HepG2 (cell line): ENCODE measurements around the gene SIGLEC7.

Experiments used
- BHLHE40 ChIP-seq: IDR thresholded peaks from 2 replicates; pipeline ENCODE4 v1.6.1; 2011; ENCODE audit warnings: low read length, improper control_type of control experiment
- BRCA1 ChIP-seq: sonication (generic); formaldehyde crosslinking; IDR thresholded peaks from 2 replicates; pipeline ENCODE4 v1.4.0; 2020; ENCODE audit warnings: missing genetic modification reagents
- CEBPB ChIP-seq: IDR thresholded peaks from 2 replicates; pipeline ENCODE4 v1.6.1; 2011; ENCODE audit warnings: low read depth, low read length, improper control_type of control experiment, borderline replicate concordance
- DDIT3 ChIP-seq: sonication (generic); formaldehyde crosslinking; IDR thresholded peaks from 2 replicates; pipeline ENCODE4 v1.4.0; 2020; ENCODE audit warnings: mild to moderate bottlenecking, missing genetic modification reagents
- NR1H2 ChIP-seq: sonication (generic); formaldehyde crosslinking; IDR thresholded peaks from 2 replicates; pipeline ENCODE4 v1.8.1; 2022; ENCODE audit warnings: low read depth, missing genetic modification reagents, borderline replicate concordance
- PAWR ChIP-seq: sonication (generic); formaldehyde crosslinking; IDR thresholded peaks from 2 replicates; pipeline ENCODE4 v1.4.0; 2020; ENCODE audit warnings: missing genetic modification reagents, mild to moderate bottlenecking, borderline replicate concordance
- POLR2A ChIP-seq, 2 experiments: IDR thresholded peaks; 2 replicates each; pipeline ENCODE4 v1.6.1; 2011; ENCODE audit warnings: low read depth in 2 of 2, low read length in 2 of 2, mild to moderate bottlenecking in 1 of 2, moderate library complexity in 1 of 2; ENCODE audit not compliant: insufficient read depth in 1 of 2
- SP140L ChIP-seq: sonication (generic); formaldehyde crosslinking; IDR thresholded peaks from 2 replicates; pipeline ENCODE4 v1.4.0; 2020; ENCODE audit warnings: missing genetic modification reagents, borderline replicate concordance
- ZFP62 ChIP-seq: sonication (generic); formaldehyde crosslinking; IDR thresholded peaks from 2 replicates; pipeline ENCODE4 v1.4.0; 2020; ENCODE audit warnings: missing genetic modification reagents
- ZNF230 ChIP-seq: sonication (generic); formaldehyde crosslinking; IDR thresholded peaks from 2 replicates; pipeline ENCODE4 v1.4.0; 2020; ENCODE audit warnings: mild to moderate bottlenecking, missing genetic modification reagents

- TF ChIP-seq POLR2A (IDR thresholded peaks at IDR 0.05; ENCODE audit: insufficient read depth in 1 of 2, low read depth in 2 of 2, low read length in 2 of 2) (no peak), PAWR (CRISPR knock-in tag) (no peak), BRCA1 (CRISPR knock-in tag) (no peak), ZFP62 (no peak), BHLHE40 (no peak), SP140L (CRISPR knock-in tag) (no peak), NR1H2 (CRISPR knock-in tag) (no peak), ZNF230 (CRISPR knock-in tag) (no peak), DDIT3 (CRISPR knock-in tag) (no peak), CEBPB (no peak)
These were observed 17.4 kb upstream of the SIGLEC7 start, which contains the start of gene SIGLEC9 for GRCh38 chr19:51124729-51125128.
